ENCODE results near the gene QRICH1.

DNA sequence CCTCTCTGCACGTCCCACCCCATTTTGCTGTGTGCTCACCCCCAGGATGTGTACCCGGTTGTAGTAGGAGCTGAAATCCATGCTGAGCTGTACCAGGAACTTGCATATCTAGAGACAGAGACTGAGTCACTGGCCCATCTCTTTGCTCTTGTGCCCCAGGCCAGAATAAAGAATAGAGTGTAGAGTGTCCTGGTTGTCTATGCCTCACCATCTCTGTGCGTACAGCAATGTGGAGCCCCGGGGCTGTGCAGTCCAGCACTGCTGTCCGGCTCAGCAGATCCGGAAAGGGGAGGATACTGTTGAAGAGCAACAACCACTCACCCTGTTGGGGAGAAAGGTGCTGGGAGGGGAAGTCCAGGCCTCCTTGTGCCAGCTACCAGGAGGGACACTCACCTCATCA, 78.1 kb downstream of the QRICH1 start:
- no peak for TF ChIP-seq CTCF (IDR thresholded peaks at IDR 0.05)
- TF ChIP-seq POLR2A (IDR thresholded peaks at IDR 0.05) = no peak
